Measurements from ENCODE around the gene CCDC171. TPM values are rescaled to one million over a fixed set of nuclear protein-coding genes. Genes with fewer than 3 reads are reported as not detected.

Gene CCDC171
- total RNA-seq, 1 experiment from 2014 or later = 2.8 TPM

DNA sequence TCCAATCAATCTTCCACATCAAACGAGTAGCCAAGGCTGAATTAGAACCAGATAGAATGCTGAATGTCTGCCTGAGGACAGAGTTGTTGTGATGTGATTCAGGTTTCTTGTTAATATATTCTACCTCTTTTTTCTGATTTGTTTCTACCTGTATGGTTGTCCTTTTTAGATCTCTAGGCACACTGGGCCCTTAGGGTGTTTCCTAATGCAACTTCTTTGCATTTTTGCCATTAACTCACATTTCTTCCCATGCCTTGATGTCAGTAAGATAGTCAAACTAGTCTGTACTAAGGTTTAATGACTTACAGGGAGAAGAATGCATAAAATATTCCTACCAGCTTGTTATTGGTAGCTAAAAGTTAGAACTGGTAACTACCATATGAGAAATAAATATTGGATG lies 413.6 kb downstream of the CCDC171 start (continued):
- TF ChIP-seq, protein P1, sequence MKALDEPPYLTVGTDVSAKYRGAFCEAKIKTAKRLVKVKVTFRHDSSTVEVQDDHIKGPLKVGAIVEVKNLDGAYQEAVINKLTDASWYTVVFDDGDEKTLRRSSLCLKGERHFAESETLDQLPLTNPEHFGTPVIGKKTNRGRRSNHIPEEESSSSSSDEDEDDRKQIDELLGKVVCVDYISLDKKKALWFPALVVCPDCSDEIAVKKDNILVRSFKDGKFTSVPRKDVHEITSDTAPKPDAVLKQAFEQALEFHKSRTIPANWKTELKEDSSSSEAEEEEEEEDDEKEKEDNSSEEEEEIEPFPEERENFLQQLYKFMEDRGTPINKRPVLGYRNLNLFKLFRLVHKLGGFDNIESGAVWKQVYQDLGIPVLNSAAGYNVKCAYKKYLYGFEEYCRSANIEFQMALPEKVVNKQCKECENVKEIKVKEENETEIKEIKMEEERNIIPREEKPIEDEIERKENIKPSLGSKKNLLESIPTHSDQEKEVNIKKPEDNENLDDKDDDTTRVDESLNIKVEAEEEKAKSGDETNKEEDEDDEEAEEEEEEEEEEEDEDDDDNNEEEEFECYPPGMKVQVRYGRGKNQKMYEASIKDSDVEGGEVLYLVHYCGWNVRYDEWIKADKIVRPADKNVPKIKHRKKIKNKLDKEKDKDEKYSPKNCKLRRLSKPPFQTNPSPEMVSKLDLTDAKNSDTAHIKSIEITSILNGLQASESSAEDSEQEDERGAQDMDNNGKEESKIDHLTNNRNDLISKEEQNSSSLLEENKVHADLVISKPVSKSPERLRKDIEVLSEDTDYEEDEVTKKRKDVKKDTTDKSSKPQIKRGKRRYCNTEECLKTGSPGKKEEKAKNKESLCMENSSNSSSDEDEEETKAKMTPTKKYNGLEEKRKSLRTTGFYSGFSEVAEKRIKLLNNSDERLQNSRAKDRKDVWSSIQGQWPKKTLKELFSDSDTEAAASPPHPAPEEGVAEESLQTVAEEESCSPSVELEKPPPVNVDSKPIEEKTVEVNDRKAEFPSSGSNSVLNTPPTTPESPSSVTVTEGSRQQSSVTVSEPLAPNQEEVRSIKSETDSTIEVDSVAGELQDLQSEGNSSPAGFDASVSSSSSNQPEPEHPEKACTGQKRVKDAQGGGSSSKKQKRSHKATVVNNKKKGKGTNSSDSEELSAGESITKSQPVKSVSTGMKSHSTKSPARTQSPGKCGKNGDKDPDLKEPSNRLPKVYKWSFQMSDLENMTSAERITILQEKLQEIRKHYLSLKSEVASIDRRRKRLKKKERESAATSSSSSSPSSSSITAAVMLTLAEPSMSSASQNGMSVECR (CRISPR knock-in tag; IDR thresholded peaks at IDR 0.05; ENCODE audit: borderline replicate concordance) = no peak

DNA sequence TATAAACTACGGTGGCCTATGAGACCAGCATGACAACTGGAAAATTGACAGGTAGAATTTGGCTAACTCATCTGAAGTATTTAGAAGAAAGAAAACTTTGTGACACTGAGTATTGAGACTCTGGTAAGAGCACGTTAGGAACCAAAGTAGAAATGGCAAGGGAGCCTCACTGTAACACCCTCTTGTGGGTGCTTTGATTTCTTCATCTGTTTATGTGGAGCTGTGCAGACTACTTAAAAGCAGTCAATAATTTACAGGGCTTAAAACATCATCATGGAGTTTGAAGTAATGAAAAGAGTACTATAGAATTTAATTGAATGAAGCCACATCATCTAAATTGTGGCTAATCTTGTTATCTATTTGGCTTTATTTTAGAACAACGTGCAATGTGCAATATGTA lies 414.2 kb downstream of the CCDC171 start:
- no peaks in the 10 kb centered on the region for H3K27me3 Mint-ChIP-seq (ENCODE audit: low read depth)
- ChIA-PET POLR2A (no interaction called here), CTCF (interaction anchor here (0.5 kb wide), 1 partner anchor 1019 kb away, joined by 3 read pairs; no protein-coding TSS in a partner anchor)
- H3K36me3 Mint-ChIP-seq = no peaks in the 10 kb centered on the region
- no peaks in the 10 kb centered on the region for H3K4me1 Mint-ChIP-seq
- H3K9me3 Mint-ChIP-seq = no peaks in the 10 kb centered on the region
- DNase-seq (ENCODE audit: low spot score) = no peak
- TF ChIP-seq, protein P2, sequence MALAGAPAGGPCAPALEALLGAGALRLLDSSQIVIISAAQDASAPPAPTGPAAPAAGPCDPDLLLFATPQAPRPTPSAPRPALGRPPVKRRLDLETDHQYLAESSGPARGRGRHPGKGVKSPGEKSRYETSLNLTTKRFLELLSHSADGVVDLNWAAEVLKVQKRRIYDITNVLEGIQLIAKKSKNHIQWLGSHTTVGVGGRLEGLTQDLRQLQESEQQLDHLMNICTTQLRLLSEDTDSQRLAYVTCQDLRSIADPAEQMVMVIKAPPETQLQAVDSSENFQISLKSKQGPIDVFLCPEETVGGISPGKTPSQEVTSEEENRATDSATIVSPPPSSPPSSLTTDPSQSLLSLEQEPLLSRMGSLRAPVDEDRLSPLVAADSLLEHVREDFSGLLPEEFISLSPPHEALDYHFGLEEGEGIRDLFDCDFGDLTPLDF (CRISPR knock-in tag; IDR thresholded peaks at IDR 0.05) = no peak
- no peak for TF ChIP-seq NFATC4 (CRISPR knock-in tag; IDR thresholded peaks at IDR 0.05)
- no peak for TF ChIP-seq RELA (CRISPR knock-in tag; IDR thresholded peaks at IDR 0.05; ENCODE audit: borderline replicate concordance)
- no peak for TF ChIP-seq MXD4 (CRISPR knock-in tag; IDR thresholded peaks at IDR 0.05; ENCODE audit: borderline replicate concordance)
- no peak for TF ChIP-seq ZNF263 (CRISPR knock-in tag; IDR thresholded peaks at IDR 0.05; ENCODE audit: low read depth)
- no peak for TF ChIP-seq FOXP1 (CRISPR knock-in tag; IDR thresholded peaks at IDR 0.05; ENCODE audit: borderline replicate concordance)
- no peak for TF ChIP-seq EMX1 (CRISPR knock-in tag; IDR thresholded peaks at IDR 0.05)
- no peak for TF ChIP-seq SMAD3 (CRISPR knock-in tag; IDR thresholded peaks at IDR 0.05; ENCODE audit: borderline replicate concordance)
- TF ChIP-seq, protein P1 (CRISPR knock-in tag; IDR thresholded peaks at IDR 0.05; ENCODE audit: borderline replicate concordance) = no peak
- TF ChIP-seq, protein P3, sequence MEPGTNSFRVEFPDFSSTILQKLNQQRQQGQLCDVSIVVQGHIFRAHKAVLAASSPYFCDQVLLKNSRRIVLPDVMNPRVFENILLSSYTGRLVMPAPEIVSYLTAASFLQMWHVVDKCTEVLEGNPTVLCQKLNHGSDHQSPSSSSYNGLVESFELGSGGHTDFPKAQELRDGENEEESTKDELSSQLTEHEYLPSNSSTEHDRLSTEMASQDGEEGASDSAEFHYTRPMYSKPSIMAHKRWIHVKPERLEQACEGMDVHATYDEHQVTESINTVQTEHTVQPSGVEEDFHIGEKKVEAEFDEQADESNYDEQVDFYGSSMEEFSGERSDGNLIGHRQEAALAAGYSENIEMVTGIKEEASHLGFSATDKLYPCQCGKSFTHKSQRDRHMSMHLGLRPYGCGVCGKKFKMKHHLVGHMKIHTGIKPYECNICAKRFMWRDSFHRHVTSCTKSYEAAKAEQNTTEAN (CRISPR knock-in tag; IDR thresholded peaks at IDR 0.05) = no peak
- TF ChIP-seq SMAD4 (CRISPR knock-in tag; IDR thresholded peaks at IDR 0.05) = no peak
- TF ChIP-seq ELF4 (CRISPR knock-in tag; IDR thresholded peaks at IDR 0.05; ENCODE audit: low read depth) = no peak
- no peak for TF ChIP-seq ZNF232 (CRISPR knock-in tag; IDR thresholded peaks at IDR 0.05)
- TF ChIP-seq GABPB1 (CRISPR knock-in tag; IDR thresholded peaks at IDR 0.05) = no peak
- TF ChIP-seq GRHL2 (CRISPR knock-in tag; IDR thresholded peaks at IDR 0.05; ENCODE audit: insufficient replicate concordance, severe bottlenecking) = no peak
- TF ChIP-seq FOXK1 (CRISPR knock-in tag; IDR thresholded peaks at IDR 0.05) = no peak
- no peak for TF ChIP-seq SOX15 (CRISPR knock-in tag; IDR thresholded peaks at IDR 0.05)
- TF ChIP-seq HMGA2 (CRISPR knock-in tag; IDR thresholded peaks at IDR 0.05) = no peak
- no peak for TF ChIP-seq NR2C2 (CRISPR knock-in tag; IDR thresholded peaks at IDR 0.05)
- TF ChIP-seq, protein P4, sequence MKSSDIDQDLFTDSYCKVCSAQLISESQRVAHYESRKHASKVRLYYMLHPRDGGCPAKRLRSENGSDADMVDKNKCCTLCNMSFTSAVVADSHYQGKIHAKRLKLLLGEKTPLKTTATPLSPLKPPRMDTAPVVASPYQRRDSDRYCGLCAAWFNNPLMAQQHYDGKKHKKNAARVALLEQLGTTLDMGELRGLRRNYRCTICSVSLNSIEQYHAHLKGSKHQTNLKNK (CRISPR knock-in tag; IDR thresholded peaks at IDR 0.05) = no peak
- no peak overlapping the region for H3K27ac Mint-ChIP-seq
- H3K4me3 Mint-ChIP-seq = no peak overlapping the region
- no peak for ATAC-seq
